GM23248 (cell line): Measurements from ENCODE around the gene UVRAG.

Source experiments
- EZH2 ChIP-seq: fragments of 200-600 bp; sonication (generic); IDR thresholded peaks from 2 replicates; pipeline ENCODE4 v1.6.1; 2018; ENCODE audit warnings: antibody characterized with exemption, mild to moderate bottlenecking; ENCODE audit not compliant: insufficient read depth, poor library complexity, severe bottlenecking
- EZH2phosphoT487 ChIP-seq: fragments of 200-600 bp; sonication (generic); IDR thresholded peaks from 2 replicates; pipeline ENCODE4 v1.6.1; 2018; ENCODE audit warnings: antibody characterized with exemption, moderate library complexity, mild to moderate bottlenecking, low read depth; ENCODE audit not compliant: insufficient read depth

DNA sequence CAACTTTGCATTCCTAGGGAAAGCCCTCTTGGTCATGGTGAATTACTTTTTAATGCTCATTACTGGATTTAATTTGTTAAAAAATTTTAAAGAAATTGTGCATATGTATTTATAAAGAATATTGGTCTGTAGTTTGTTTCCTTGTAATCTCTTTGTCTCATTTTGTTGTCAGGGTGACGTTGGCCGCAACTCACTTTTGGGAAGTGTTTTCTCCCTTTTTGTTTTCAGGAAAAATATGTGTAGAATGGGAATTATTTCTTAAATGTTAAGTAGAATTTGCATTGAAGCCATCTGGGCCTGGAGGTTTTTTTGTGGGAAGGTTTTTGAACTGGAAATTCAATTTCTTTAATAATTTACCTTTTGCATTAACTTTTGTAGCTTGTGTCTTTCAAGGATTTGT, 149.1 kb downstream of the UVRAG start:
- no peak for TF ChIP-seq EZH2phosphoT487
- TF ChIP-seq EZH2, result no peak
